Thoracic aorta (tissue), 2 donors: ENCODE measurements around the gene PGAM2. TPM values are rescaled to one million over a fixed set of nuclear protein-coding genes. Genes with fewer than 3 reads are reported as not detected.

ENCODE experiments used
- ATAC-seq: fragments of 150-250 bp; one replicate; pipeline ENCODE4 v1.8.0; 2017; ENCODE audit warnings: low read depth; ENCODE audit not compliant: insufficient number of reproducible peaks, low FRiP score
- DNase-seq: peaks from one replicate; pipeline ENCODE4 v3.0.0-alpha.2; 2020; ENCODE audit warnings: low spot score
- H3K27ac ChIP-seq, 2 donors: fragments of 200-600 bp; sonication (generic); 1 replicate in 1 of 2; 2 replicates in 1 of 2; pipeline ENCODE4 v1.5.1; 2016; ENCODE audit warnings: mild to moderate bottlenecking in 2 of 2, moderate library complexity in 2 of 2
- H3K27me3 ChIP-seq: fragments of 200-600 bp; sonication (generic); replicated peaks from 2 replicates; pipeline ENCODE4 v1.6.0; 2016; ENCODE audit warnings: mild to moderate bottlenecking; ENCODE audit not compliant: insufficient read depth
- H3K36me3 ChIP-seq: fragments of 200-600 bp; sonication (generic); one replicate; pipeline ENCODE4 v1.5.1; 2016
- H3K4me1 ChIP-seq, 2 donors: fragments of 200-600 bp; sonication (generic); 1 replicate in 1 of 2; 2 replicates in 1 of 2; pipeline versions ENCODE4 v1.5.1 to v1.6.0; 2016; ENCODE audit warnings: low read depth in 2 of 2, mild to moderate bottlenecking in 1 of 2; ENCODE audit not compliant: control insufficient read depth in 1 of 2
- H3K4me3 ChIP-seq: fragments of 200-600 bp; sonication (generic); 2 replicates; pipeline ENCODE4 v1.5.1; 2016; ENCODE audit warnings: mild to moderate bottlenecking
- H3K9me3 ChIP-seq: fragments of 200-600 bp; sonication (generic); 2 replicates; pipeline ENCODE4 v1.5.1; 2016
- total RNA-seq, 2 donors: library from RNA; depleted of rRNA; stranded (reverse); fragments of >200 nt; gene quantifications; one replicate each; pipeline versions ENCODE4 v1.1.0 to v1.2.3, GENCODE V29; 2016
- TF ChIP-seq, protein P1 (sequence below): fragments of 200-600 bp; sonication (generic); IDR thresholded peaks from one replicate; pipeline ENCODE4 v1.5.1; 2019; ENCODE audit warnings: antibody characterized with exemption

PGAM2 gene
- total RNA-seq, 2 donors from 2014 or later = 1.8 to 9.5 TPM

- no peaks in the 10 kb centered on the region for H3K27me3 ChIP-seq
- no peak overlapping the region for H3K4me3 ChIP-seq
- peak overlapping the region in 1 of 2 donors; percentile 1 for H3K27ac ChIP-seq
- no peaks in the 10 kb centered on the region for H3K9me3 ChIP-seq
- DNase-seq (no peak), ATAC-seq (no peak)
- H3K36me3 ChIP-seq = peaks cover 24% of the 10 kb centered on the region
- TF ChIP-seq, protein P1, sequence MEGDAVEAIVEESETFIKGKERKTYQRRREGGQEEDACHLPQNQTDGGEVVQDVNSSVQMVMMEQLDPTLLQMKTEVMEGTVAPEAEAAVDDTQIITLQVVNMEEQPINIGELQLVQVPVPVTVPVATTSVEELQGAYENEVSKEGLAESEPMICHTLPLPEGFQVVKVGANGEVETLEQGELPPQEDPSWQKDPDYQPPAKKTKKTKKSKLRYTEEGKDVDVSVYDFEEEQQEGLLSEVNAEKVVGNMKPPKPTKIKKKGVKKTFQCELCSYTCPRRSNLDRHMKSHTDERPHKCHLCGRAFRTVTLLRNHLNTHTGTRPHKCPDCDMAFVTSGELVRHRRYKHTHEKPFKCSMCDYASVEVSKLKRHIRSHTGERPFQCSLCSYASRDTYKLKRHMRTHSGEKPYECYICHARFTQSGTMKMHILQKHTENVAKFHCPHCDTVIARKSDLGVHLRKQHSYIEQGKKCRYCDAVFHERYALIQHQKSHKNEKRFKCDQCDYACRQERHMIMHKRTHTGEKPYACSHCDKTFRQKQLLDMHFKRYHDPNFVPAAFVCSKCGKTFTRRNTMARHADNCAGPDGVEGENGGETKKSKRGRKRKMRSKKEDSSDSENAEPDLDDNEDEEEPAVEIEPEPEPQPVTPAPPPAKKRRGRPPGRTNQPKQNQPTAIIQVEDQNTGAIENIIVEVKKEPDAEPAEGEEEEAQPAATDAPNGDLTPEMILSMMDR = no peak
- peaks cover 8 to 30% of the 10 kb centered on the region in 2 donors for H3K4me1 ChIP-seq
These were observed 18.9 kb downstream of the PGAM2 start for GRCh38 chr7:44046321-44047061.

- Histone ChIP-seq H3K27ac (peak overlapping the region; percentile 53 to 79), H3K4me3 (peak overlapping the region; percentile 91), H3K27me3 (no peaks in the 10 kb centered on the region), H3K36me3 (peaks cover 14% of the 10 kb centered on the region), H3K4me1 (peaks cover 8 to 30% of the 10 kb centered on the region in 2 donors), H3K9me3 (no peaks in the 10 kb centered on the region)
- ATAC-seq = no peak
- DNase-seq = no peak
- TF ChIP-seq, protein P1 = no peak
These were observed 19.9 kb downstream of the PGAM2 start for GRCh38 chr7:44045226-44046014.

DNA sequence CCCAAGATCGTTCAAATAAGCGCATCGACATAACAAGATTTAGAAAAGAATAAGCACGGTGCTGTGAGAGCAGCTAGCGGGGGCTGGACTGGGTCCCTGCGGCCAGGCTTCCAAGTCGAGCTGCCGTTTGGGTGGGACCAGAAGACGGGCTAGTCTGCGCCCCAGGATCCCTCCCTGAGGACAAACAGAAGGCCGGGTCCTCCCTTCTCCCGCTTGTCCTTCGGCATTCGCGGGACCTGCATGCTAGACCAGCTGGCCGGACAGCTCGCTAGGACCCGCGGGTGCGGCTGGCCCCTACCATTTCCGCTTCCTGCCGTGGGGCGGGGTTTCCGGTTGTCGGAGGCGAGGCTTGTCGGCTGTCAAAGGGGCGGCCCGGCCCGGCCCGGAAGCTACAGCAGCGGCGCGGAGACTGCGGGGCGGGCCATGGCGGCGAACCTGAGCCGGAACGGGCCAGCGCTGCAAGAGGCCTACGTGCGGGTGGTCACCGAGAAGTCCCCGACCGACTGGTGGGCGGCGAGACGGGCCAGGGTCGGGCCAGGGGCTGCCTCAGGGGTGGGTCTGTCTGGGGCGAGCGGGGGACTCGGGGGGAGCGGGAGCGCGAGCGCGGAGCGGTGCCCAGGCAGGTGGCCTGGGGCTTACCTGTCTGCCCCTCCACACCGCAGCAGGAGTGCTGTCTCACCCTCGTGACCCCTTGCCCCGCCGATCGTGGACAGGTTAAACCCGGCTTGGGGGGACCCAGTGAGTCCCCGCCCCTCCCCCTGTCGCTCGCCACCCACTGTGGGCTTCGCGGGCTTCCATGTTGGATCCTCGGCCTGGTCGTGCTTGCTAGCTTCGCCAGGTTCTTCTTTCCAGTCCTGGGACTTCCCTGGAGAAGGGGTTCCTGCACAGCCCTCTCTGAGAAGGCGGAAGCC lies 20.8 kb downstream of the PGAM2 start, which contains the start of gene DBNL:
Gene DBNL (plus strand): TSS at position 388 of the 911 bp plus-strand sequence. CDS start 36 bp downstream, at position 424.
- DNase-seq = peak; percentile 75
- Histone ChIP-seq H3K27ac (peak within 1 kb of the TSS; percentile 53 to 79), H3K4me1 (peaks cover 8 to 30% of the 10 kb centered on the region in 2 donors), H3K9me3 (no peaks in the 10 kb centered on the region), H3K4me3 (peak within 1 kb of the TSS; percentile 91), H3K27me3 (no peaks in the 10 kb centered on the region), H3K36me3 (peaks cover 5% of the 10 kb centered on the region)
- peak; percentile 78 for ATAC-seq
- TF ChIP-seq, protein P1 = no peak

DNA sequence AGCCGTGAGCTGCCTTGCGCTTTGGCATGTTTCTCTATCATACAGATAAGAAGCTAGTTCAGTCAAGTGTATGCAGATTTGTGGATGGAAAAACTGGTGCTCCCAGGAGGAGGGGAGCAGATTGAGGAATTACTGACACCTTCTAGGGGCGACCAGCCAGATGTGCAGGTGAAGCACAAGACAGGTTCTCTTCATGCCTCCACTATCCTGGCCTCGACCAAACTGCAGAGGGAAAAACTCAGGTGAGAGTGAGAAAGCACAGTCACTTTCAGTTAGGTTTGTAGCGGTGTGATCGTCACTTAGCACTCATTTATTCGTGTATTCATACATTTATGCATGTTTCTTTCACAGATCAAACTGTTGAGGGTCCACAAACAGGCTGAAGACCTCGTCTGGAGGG lies 21.5 kb downstream of the PGAM2 start:
- DNase-seq = no peak
- Histone ChIP-seq H3K9me3 (no peaks in the 10 kb centered on the region), H3K27ac (peak overlapping the region; percentile 53 to 79), H3K4me1 (peaks cover 8 to 30% of the 10 kb centered on the region in 2 donors), H3K27me3 (no peaks in the 10 kb centered on the region), H3K36me3 (peaks cover 5% of the 10 kb centered on the region), H3K4me3 (peak overlapping the region; percentile 91)
- no peak for ATAC-seq
- TF ChIP-seq, protein P1 = no peak
